Medulla oblongata (tissue), 1 donor: ENCODE results near the gene CBY1.

ENCODE experiments used
- DNase-seq: peaks from one replicate; pipeline ENCODE4 v3.0.0-alpha.2; 2015; ENCODE audit errors: extremely low spot score

Gene CBY1

DNA sequence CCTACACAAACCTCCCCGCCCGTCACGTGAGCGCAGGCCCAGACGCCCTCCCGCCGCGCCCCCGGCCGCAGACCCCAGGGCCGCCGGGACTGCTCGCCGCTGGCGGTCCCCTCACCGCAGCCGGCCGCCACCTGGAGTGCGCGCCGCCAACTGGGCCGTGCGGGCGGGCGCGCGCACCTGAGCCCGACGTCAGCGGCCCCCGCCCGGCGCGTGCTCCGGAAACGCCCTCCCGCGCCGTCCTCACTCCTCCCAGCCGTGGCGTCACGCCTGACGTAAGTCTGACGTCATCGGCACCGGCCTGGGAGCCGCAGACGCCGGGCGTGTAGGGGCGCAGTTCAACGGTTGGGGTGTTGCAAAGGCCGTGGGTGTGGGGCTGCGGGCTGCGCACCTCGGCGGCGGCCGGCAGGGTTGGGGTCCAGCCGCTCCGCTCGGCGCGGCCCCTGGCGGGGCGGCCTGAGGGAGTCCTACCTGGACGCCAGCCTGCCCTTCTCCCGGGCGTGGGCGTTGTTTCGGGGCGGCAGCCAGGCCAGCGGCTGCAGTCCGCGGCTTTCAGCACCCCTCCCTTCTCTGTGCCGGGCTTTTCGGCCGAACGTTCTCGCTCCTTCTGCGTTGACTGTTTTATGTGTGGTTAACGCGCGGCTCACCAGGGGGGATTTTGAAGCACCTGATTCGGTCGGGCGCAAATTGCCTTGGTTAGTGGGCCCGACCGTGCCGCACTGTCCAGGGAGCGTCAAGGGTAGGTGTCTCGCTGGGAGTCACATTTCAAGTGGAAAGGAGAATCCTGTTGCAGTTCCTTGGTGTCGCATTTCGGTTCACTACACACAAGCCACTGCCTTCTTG is 44.6 kb downstream of the CBY1 start, which contains the start of gene JOSD1:
Gene JOSD1, minus strand, starts transcription at position 155 of the 840 bp plus-strand sequence. CDS start 956 bp downstream, outside the sequence.
- peak; percentile 96 for DNase-seq

DNA sequence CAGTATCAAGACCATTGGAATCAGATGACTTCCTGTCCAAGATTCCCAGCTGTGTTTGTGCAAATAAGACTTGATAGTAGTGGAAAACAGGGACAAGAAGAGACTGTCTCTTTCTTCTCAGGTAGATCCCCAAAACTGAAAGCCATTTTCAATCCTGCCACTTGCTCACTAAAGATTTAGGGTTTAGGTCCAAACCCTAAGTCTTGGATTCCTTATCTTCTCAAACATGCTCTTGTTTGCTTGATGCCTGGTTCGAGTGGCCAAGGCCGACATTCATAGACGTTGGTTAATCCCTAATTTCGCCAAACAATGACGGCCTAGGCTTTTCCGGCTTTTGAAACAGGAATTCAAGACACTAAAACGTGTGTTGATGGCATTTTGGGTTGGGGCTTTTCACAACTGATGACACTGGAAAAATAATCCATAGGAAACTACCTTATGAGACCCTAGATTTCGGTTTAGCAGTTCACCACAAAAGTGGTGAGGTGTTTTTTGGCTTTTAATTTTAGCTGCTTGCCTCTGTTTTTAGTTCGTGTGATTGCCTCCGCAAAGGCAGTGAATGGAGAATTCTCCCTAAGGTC is 48.3 kb downstream of the CBY1 start:
- no peak for DNase-seq

DNA sequence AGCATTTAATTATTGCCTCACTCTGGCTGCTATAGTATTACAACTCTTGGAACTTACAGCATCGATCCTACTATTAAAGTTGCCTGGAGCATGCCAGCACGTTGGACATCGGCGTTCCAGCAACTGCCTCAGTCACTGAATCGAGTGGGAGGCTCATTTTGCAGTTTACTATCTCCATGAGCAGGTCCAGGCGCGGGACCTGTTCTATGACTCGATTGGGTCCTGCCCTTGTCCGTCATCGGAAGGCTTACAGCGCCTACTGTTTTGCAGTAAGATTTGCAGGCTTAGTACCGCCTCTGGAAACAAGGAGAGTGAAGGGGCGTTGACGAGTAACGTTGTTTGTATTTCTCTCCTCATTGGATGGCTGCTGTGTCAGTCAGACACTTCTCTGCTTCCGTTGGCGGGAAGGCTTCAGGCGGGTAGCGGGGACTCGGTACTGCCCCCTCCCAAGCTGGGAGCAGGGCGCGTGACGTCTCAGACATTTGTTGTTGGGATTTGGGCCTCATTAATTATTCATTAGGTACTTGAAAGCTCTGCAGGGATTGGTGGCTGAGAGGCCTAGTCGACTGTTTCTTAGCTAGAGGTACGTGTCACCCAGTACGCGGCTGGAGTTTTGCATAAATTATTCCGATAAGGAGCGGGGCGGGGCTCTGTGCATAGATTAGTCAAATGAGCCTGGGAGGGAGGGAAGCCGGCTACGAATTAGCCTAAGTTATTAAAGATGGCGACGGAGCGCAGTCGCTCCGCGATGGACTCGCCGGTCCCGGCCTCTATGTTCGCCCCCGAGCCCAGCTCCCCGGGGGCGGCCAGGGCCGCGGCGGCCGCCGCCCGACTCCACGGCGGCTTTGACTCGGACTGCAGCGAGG is 49.0 kb downstream of the CBY1 start, which contains the start of gene GTPBP1:
Gene GTPBP1, plus strand, starts transcription at position 710 of the 866 bp plus-strand sequence. Its CDS starts 12 bp downstream, at position 722.
- peak; percentile 100 for DNase-seq

DNA sequence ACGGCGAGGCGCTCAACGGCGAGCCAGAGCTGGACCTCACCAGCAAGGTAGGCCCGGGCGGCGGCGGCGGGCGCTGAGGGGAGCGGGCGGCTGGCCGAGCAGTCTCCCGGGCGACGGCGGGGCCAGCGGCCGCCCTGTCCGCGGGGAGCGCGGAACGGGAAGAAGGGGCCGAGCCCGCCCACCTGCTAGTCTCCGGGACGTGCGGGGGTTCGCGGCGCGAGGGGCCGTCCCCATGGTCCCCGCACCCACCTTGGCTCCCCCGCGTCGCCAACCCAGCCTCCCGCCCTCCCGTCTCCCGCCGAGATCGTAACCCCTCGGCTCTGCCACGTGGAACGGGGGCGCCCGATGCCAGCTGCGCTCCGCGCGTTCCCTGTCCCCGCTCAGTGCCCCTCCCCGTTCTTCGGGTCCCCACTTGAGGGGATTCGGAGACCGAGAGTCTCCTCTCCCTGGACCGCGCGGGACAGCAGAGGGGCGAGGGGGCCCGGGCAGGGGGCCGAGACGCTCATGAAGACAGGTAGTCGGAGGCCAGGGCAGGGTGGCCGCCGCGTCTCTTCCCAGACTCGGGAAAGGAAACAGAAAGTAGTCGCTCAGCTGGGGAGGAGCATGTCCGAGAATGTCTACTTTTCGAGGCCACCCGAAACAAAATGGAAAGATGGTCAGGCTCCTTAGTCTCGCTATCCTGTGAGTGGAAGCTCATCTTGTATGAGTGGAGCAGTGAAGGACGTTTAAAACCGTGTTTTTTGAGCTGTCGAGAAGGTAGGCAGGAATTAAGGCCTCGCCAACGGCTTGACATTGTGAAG is 49.9 kb downstream of the CBY1 start:
- peak; percentile 42 for DNase-seq

DNA sequence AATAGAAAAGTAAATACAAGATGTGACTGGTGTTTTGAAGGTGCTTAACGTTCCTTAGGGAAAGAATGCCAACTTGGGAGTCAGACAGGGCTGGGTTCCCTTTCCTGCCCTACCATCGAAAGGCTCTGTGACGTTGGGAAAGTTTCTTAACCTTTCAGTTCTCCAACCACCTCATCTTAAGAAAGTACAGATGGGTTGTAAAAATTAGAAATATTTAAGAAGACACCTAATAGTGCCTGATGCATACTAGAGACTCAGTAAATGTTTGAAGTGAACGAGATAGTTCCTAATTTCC is 50.4 kb downstream of the CBY1 start:
- DNase-seq: no peak

DNA sequence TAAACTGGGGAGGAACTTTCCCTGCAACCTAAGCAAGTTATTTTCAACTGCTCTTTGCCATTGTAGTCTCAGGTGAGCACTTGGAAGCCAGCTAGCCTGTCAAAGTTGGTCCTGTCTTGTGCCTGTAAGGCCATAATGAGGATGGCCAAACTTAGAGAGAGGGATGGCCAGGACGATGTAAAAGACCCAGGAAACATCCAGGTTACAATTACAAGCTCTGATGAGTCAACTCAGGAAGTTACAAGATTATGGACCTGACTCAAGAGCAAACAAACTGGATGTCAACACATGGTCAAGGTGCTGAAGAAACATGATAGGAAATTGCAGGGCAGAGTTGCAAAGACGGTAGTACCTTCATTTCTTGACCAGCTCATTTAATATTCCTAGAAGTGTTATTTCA is 50.9 kb downstream of the CBY1 start:
- no peak for DNase-seq

DNA sequence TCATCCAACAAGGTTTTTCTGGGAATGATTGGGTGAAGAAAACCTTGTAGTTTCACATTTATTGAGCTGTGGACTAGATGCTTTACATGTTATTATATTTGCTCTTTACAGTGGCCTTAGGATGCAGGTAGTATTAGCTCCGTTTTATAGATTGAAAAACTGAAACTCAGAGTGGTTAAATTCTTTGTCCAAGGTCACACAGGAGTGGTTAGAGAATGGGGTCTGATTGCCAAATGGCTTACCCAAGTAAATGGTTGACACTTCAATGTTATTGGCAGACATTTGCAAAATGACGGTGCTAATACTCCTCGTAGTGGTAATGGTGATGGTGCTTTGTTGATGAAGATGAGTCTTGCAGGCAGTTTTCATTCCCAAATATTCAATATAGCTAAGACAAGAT is 51.5 kb downstream of the CBY1 start:
- no peak for DNase-seq

DNA sequence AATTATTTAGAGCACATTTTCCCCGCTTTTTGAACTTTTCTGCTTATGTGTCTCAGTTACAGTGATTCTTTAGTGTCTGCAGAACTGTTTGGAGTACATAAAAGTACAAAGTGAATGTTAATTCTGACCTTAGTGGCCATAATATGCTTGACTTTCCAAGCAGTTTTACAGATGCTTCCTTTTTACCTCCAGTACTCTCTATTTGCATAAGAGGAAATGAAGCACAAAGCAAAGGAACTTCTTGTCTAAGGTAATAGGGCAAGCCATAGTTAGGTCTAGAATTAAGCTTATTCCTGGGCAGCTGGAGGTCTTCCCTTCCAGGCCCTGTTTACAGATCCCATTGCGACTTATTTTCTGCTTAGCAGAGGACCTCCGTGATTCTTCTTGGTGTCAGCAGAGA is 52.9 kb downstream of the CBY1 start:
- no peak for DNase-seq

DNA sequence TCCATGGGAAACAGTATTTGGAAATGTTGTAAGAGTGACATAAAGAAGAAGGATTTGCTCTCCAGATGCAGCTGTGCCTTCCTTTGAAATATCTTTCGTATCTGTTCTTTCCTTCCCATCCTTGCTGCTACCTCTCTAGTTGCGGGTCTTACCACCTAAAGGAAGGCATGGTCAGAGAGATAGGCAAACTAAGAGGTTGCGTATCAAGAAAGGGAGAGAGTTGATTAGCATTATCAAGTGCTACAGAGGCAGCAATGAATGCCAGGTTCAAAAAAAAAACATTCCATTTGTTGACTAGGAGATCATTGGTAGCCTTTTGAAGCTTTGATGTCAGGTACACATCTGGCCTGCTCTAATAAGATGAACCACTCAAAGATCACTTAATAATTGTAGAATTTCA is 53.9 kb downstream of the CBY1 start:
- no peak for DNase-seq

DNA sequence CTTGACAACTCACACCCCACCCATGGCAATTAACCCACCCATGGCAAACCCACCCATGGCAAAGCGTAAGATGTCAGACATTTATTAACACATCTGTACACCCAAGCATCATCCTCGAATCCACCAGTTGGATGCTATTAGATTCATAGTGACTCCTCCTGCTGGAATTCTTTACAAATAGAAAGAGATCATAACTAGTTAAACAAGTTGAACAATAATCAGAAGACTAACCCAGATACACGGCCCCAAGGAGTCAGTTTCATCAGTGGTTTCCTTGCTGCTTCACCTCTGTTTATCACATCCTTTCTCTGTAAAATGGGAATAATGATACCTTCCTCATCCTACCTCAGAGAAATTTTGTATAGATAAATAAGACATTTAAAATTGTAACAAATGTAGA is 54.4 kb downstream of the CBY1 start:
- DNase-seq: no peak

DNA sequence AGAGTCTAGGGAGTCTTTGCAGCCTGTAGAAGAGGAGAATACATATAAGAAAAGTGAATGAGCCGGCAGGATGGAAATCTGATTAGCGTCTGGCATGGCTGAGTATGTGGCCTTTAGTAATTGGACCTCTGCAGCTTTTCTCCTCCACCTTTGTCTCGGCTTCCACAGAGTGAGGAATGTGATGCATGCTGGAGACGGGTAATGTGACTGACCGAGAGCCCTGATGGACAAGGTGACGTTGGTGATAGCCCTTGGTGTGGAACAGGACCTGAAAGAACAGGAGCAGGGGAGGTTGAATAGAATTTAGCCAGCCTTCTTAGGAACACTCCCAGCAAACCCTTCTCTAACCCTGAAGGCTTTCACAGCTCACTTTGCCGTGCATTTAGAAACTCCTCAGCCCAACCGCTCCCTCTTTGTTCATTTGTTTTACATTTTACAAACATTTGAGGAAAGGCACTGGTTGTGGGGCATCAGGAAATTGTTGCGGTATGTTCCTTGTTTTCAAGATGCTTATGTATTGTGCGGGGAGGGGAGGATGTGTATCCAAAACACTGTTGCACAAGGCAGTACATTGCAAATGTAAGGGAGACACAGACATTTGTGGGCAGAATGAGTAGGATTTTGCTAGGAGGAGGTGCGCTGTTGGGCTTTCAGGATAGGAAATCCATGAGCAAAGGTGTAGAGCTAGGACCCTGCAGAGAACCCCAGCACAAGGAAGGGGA is 56.2 kb downstream of the CBY1 start:
- no peak for DNase-seq

GRCh38 chr22:38713921-38714320 is 57.5 kb downstream of the CBY1 start:
- no peak for DNase-seq

DNA sequence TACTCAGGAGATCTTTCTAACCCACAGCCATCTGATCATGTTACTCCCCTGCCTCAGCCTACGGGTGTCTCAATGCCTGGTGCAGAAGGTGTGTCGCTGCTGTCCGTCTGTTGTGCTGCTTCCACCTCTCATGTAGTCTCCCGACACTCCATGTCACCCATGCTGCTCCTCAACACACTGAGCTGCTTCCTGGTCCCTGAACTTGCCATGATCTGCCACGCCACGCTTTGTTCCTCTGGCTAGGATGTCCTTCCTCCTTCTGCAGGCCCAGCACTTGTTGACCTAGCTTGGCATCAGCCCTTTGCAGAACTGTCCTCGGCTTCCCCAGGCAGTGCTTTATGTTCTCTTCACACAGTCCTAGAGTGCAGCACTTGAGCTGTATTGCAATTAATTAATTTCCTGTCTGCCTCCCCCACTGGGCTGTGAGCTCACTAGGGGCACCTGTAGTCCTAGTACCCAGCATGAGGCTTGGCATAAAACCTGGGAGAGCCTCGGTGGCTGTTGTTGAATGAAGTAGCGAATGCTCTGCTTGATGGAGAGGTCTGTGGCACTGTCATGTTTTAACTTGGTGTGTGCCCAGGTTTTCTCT is 58.8 kb downstream of the CBY1 start:
- DNase-seq: no peak

DNA sequence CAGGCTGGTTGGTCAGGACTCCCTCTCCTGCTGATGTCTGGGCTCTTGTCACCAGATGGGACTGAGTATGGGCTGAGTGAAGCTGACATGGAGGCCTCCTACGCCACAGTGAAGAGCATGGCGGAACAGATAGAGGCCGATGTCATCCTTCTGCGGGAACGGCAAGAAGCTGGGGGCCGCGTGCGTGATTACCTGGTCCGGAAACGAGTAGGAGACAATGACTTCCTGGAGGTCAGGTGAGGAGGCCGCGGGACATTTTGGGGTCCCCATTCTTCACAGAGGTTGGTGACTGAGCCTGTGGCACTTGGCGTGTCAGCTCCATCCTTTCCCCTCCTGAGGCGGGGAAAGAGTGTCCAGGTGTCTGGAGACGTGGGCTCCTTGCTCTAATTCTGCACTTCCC is 59.4 kb downstream of the CBY1 start:
- DNase-seq: no peak

DNA sequence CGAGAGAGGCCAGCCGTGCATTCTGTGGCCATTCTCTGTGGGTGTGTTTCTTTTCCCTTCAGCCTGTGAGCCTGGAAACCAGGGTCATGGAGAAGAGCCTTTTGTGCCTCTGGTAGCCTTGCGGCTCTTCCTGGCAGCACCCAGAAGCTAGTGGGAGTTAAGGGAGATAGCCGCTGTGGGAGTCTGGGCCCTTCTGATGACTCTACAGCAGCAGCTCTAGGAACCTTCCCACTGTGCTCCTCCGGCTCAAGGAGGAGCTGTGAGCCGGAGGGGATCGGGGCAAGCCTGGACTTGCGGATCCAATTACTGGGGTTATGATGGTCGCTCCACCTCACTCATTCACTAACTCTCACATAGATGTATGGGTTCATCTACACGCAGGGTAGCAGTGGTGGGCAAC is 59.8 kb downstream of the CBY1 start:
- no peak for DNase-seq

- DNase-seq: no peak
Measured at GRCh38 chr22:38716826-38717225, 60.4 kb downstream of the CBY1 start.

DNA sequence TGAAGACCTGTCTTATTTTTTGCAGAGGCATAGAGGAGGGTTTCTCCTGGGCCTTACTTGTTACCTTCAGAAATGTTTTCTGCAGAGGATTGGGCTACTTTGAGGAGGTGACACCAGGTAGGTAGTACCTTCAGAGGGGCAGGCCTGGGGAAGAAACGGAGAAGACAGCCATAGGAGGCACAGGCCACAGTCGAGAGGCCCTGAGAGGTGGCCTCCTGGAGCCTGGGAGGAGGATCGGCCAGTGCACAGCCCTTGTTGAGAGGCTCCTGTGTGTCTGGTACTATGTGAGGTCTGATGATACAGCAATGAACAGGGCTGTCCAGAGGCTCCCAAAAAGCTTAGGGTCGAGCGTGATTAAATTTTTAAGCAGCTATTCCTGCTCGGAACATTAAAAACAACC is 60.8 kb downstream of the CBY1 start:
- no peak for DNase-seq

- DNase-seq: peak; percentile 47
Measured at GRCh38 chr22:38718414-38718813, 62.0 kb downstream of the CBY1 start.

GRCh38 chr22:38719196-38719595 is 62.8 kb downstream of the CBY1 start:
- DNase-seq: no peak

GRCh38 chr22:38720350-38720749 is 63.9 kb downstream of the CBY1 start:
- DNase-seq: no peak

DNA sequence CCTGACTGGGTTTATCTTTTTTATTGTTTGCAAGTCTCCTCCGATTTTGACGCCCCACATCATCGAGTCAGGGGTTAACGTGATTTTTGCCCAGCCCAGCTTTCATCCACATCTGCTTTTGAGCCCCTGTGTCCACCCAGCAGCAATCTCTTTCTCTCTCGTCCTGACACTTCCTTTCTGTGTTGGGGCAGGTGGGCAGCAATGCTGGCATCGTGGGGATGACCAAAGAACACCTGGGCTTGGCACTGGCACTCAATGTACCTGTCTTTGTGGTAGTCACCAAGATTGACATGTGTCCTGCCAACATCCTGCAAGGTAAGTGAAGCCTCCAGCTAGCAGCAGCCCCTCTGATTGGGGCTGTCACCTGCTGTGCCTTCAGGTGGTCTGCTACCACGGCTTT is 65.1 kb downstream of the CBY1 start:
- DNase-seq: no peak
